Astrocyte of the spinal cord (primary cell): Measurements from ENCODE around the gene HNRNPU.
"Not testable (repeated sequence)": the region's sequence is repeated elsewhere in the genome, so short reads cannot be mapped to it uniquely, and the experiment has no call there.

Experiments
- DNase-seq: peaks from one replicate; pipeline ENCODE4 v3.0.0; 2011; ENCODE audit warnings: low read depth, low spot score
- H3K4me3 ChIP-seq: 2 replicates; pipeline ENCODE4 v1.5.1; 2011; ENCODE audit warnings: low read depth, mild to moderate bottlenecking, low read length, moderate library complexity
- CTCF ChIP-seq: IDR thresholded peaks from 2 replicates; pipeline ENCODE4 v1.5.1; 2012; ENCODE audit warnings: low read depth, mild to moderate bottlenecking, low read length, inconsistent platforms
- in situ Hi-C: cut with HindIII; loops from 2 replicates; pipeline ENCODE4 v1.10.0; 2017; ENCODE audit warnings: low sequenced_read_pairs

HNRNPU gene

GRCh38 chr1:244835276-244836134 lies 28.8 kb downstream of the HNRNPU start, which contains the start of gene COX20:
Gene COX20, plus strand, starts transcription at chr1:244835658. Its CDS starts 57 bp downstream, at chr1:244835715.
- TF ChIP-seq CTCF, result no peak
- peak; percentile 93 for DNase-seq
- in situ Hi-C loops, result no loop called here
- H3K4me3 ChIP-seq, result peak within 1 kb of the TSS; percentile 85

- peak overlapping the region; percentile 85 for H3K4me3 ChIP-seq
- peak; percentile 93 for DNase-seq
- no peak for TF ChIP-seq CTCF
- in situ Hi-C loops, result no loop called here
Measured at GRCh38 chr1:244834543-244835275, 29.6 kb downstream of the HNRNPU start.

DNA sequence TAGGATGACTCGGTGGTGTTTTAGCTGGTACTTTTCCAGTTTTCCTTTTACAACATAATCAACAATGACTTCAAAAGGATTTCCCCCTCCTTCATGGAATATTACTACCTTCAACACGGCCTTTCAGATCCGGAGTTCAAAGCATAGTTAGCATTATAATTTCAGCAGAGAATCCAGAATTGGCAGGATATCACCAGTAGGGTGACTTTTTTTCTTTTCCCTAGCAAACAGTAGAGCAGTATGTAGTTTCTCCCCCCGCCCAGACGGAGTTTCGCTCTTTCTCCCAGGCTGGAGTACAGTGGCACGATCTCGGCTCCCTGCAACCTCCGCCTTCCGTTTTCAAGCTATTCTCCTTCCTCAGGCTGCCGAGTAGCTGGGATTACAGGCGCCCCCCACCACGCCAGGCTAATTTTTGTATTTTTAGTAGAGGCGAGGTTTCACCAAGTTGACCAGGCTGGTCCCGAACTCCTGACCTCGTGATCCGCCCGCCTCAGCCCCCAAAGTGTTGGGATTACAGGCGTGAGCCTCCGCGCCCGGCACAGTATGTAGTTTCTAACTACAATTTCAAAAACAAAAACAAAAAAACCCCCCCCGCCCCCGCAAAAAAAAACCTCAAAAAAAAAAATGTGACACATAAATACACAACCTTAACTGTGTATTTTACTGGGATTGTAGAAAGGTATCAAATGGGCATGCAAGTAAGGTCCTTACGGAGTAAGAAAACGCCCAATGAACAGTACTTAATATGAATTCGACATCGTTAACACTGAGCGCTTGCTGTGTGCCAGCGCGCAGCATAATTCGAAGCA lies 30.4 kb downstream of the HNRNPU start:
- TF ChIP-seq CTCF, result no peak
- peak overlapping the region; percentile 85 for H3K4me3 ChIP-seq
- in situ Hi-C loops, result no loop called here
- peak; percentile 83 for DNase-seq

GRCh38 chr1:244833260-244833659 lies 31.1 kb downstream of the HNRNPU start:
- in situ Hi-C loops, DNase-seq: not testable (repeated sequence)
- peak overlapping the region; percentile 85 for H3K4me3 ChIP-seq

GRCh38 chr1:244830639-244831038 lies 33.7 kb downstream of the HNRNPU start:
- TF ChIP-seq CTCF, result no peak
- in situ Hi-C loops, result no loop called here
- H3K4me3 ChIP-seq, result no peak overlapping the region
- no peak for DNase-seq

DNA sequence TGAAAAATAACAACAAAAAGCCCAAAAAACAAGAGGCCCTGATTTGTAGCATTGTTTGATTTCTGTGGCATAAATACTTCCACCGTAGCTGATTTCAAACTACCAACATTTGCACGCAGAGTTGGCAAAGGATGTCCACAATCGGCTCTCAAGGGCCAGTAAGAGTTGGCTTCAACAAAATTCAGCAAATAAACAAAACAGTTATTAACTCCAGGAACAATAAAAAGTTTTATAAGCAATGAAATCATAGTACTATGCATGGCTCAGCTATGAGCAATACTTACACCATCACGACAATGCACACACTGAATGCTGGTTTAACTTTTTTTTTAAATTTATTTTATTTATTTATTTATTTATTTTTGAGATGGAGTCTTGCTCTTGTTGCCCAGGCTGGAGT lies 37.6 kb downstream of the HNRNPU start:
- no peak overlapping the region for H3K4me3 ChIP-seq
- TF ChIP-seq CTCF, result no peak
- in situ Hi-C loops, result no loop called here

More for the DNA sequence above, 37.6 kb downstream of the HNRNPU start:
- DNase-seq, result no peak
